ENCODE measurements around the gene CTNND2.
A peak's percentile ranks its signal among the peaks of the same experiment; 100 is the strongest.
"Not testable (repeated sequence)": the region's sequence is repeated elsewhere in the genome, so short reads cannot be mapped to it uniquely, and the experiment has no call there.

CTNND2 gene

DNA sequence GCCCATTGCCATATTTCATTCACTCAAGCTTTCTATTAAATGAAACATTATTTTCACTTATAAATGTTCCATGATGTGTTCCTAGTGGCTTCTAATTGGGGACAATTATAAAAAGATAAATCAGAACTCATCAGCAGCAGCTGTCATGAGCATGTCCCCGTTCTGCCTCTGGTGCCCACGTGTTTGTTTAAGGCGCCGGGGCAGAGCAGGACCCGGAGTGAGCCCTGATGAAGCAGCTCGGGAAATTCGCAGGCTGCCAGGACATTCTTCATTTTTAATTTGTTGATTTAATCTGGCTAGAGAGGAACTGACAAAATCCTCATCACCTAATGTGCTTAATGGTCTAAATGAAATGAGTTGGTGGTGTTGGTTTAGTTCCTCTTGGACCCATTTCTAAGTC, 475.0 kb downstream of the CTNND2 start:
- DNase-seq = no peak

DNA sequence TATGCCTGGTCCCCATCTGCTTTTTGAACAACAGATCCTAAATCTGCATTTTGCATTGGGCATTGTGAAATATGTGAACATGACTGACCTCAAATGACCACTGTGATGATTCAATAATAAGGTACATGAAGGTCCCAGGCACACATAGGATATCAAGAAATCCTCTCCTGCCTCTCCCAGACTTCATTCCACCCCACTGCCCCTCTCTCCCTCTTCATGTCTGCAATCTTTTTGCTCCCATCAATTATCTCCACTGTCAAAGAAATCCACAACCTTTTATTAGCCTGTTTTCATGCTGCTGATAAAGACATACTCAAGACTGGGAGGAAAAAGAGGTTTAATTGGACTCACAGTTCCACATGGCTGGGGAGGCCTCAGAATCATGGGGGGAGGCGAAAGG, 476.7 kb downstream of the CTNND2 start:
- no peak for DNase-seq

DNA sequence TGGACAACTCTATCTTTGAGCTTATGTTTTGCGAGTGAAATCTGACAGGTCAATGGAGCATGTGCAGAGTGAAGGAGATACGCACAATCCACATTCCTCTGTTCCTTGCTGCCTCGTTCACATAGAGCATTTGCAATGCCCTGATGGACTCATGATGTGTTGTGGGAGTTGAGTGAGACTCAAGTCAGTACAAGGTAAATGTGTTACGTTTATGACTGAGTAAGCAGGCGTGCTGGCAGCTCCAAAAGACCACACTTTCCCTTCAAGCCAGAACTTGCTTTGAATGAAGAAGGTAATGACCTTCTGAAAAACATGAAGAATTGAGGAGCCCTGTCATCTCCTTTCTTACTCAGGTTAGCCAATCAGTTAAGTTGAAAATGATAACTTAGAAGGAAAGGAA, 477.8 kb downstream of the CTNND2 start:
- no peak for DNase-seq

DNA sequence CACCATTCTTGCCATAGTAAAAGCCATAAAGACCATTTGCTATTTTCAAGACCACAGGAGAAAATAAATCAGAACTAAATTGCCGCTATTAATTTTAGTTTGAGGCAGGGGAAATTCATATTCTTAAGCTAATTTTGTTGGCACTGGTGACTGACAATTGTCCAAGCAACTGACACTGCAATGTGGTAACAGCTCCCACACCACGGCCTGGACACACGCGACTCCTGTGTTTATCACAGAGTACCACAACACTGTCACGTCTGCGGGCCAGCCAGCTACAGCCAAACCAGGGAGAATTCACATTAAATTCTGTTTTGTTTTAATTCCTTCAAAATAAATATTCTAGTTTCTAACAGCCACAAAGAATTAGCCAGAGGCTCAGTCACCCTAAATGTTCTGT, 481.9 kb downstream of the CTNND2 start:
- no peak for DNase-seq

DNA sequence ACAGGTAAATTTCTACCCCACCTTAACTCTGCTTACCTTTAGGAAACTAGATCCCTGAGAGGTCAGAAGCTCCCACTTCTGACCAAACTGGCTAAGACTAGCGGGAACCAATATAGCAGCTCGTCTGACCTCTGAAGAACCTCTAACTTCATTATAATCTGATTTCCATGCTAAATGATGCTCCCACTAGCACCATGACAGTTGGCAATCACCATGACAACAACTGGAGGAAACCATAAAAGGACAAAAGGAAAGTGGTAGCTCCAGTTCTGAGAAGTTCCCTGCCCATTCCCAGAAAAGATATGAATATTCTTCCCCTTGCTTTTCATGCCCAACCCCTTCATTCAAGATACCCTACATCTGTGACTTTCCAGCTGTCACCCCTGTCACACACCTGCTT, 483.3 kb downstream of the CTNND2 start:
- no peak for DNase-seq

DNA sequence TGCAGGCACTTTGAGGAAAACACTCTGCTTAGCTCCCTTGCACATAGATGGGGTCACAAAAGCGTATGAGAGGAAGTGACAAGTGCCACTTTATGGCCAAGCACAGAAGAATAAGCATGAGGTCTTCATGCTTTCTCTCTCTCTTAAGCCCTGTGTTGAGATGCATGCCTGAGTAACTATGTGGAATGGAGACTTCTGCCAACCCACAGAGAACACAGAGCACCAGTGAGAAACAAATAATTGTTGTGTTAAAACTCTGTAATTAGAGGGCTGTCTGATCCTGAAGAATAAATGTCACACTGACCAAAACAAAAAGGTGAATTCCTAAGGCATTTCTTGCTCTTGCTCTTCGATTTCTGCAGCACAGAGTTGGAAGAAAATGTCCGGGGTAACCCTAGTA, 488.5 kb downstream of the CTNND2 start:
- no peak for DNase-seq

DNA sequence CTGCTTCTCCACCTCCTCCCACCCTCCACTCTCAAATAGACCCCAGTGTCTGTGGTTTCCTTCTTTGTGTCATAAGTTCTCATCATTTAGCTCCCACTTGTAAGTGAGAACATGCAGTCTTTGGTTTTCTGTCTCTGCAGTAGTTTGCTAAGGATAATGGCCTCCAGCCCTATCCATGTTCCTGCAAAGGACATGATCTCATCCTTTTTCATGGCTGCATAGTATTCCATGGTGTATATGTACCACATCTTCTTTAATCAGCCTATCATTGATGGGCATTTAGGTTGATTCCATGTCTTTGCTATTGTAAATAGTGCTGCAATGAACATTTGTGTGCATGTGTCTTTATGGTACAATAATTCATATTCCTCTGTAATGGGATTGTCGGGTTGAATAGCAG, 489.5 kb downstream of the CTNND2 start:
- not testable (repeated sequence) for DNase-seq

DNA sequence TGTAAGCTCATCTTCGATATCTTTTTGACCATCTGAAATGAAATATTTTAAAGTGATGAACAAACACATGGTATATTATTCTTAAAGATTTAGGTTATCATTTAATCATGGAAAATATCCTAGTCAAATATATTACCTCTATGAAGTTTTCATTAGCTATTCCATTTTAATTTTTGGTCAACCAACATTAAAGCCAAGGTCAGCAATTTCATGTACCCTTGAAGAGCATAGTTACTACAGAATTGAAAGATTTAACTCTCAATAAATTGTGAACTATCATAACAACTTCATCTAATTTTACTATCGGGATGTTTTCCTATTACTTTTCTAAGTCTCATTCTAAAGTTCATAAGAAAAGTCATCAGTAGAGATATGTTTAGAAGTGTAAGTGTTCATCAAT, 492.6 kb downstream of the CTNND2 start:
- DNase-seq = no peak

DNA sequence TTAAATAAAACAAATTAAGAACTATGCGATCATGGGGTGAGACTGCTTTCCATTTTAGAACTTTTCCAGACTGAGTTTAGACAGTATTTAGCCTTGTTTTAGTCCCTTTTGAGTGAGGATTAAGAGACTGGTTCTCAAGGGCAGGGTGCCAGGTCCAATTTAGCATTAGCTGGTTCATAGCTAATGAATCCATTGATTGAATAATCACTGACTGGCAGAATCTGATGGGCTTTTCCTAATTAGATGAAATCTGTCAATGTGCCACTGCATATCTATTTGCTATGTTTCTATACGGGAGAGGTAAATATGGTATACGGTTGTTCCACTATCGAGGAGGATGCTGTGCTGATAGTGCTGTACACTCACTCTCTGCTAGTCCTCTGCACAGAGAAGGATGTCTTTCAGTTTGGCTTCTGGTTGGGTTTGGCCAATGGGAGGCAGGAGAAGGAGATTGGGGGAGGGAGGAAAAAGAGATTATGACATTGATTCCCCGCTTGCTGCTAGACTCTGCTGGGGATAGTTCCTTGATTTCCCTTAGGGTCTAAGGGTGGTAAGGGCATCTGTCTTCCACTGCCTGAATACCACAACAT, 496.6 kb downstream of the CTNND2 start:
- DNase-seq = no peak

DNA sequence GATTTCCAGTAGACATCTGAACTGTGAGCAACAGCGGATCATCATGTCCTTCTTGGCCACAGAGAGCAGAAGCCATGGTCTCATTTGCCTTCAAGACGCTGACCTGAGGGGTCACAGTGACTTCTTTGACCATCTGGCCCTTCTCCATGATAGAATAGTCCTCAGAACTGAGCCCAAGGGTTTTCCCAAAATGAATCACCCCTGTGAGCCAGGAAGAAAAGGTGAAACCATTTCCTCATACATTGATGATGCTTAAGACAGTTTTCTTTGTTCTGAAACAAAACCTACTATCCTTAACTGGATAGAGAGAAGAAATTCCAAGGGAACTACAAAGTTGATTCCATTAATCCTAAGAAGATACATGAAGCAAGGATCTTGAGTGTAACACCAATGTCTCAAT, 503.9 kb downstream of the CTNND2 start:
- no peak for DNase-seq

DNA sequence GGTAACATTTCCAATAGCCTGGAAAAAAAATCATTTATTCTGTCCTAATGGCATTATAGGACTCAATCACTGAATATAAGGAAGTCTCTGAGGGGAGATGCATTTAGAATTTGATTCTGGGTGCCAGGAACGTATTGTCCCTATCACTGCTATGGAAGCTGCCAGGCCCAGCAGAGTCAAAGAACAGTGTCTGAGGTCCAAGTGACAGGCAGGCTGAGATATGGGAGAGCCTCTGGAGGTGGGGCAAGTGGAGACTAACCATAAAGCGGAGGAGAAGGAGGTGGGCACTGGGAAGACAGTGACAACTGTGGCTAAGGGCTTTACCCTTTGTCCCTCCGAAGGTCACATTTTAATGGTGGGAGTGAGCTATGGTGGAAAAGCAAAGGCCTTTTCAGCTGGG, 505.5 kb downstream of the CTNND2 start:
- no peak for DNase-seq

DNA sequence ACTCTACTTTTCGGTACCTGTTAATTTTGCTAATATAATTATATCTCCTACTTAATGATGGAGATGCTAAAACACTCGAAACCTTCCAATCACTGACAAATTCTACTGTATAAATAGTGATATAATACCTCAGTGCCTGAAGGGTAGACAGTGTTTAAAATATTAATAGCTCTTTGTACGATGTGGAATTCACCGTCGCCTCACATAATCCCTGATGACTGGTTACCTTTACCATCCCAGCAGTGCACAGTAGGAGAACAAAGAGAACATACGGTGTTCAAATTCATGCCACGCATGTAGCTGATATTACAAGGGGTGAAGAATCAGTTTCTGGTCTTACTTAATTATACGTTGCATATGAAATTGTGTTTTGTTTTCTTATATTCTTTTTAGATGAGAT, 506.7 kb downstream of the CTNND2 start:
- DNase-seq = no peak

DNA sequence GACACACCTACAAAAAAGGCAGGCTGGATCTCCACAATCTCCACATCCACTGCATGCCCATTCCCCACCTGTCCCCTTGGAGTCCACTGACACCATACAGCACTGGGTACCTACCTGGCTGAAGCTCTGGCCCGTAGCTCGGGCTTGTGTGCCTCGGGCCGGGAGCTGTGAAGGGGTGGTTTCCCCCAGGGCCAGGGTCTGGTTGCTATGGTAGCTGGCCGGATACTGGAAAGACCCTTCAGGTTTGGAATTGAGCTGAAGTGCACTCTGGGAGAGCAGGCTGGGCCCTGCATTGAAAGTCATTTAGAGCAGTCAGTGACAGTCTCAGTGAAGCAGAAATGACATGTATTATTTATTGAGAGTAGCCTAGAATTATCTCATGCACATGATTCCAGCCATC, 507.3 kb downstream of the CTNND2 start:
- no peak for DNase-seq

DNA sequence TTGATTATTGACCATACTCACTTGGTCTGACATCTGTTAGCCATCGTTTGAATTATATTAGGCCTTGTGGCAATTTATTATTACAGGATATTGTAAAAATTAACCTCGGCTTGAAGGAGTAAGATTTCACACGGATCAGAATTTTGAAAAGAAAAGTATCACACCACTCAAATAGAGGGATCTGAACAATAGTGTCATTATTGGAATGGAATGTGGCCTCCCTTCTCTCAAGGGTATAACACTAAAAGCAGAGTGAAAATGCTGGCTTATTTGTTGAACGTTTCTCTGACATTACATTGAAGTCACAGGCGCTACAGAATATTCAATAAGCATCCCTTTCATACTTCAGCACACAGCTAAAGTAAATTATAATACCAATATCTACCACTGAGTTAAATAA, 509.3 kb downstream of the CTNND2 start:
- no peak for DNase-seq

DNA sequence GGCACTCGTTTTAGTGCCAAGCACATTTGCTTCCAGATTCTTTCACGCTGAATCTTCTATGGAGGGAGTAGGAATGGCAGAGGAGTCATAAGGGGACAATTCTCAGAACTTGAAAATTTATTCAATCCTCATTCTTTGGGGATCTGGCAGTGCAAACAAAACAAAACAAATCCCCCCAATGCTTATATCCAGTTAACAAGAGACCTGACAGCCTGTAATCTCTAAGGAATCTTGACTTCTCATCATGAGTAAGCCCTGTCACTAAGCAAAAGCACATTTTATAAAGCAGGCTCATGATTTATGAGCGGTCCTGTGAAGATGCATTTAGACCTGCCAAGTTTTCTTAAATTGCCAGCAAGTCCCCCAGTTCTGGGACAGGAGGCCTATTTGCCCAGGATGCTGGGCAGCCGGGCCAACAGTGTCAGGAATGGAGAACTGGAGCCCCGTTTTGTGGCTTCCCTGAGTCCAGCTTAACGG, 513.9 kb downstream of the CTNND2 start:
- DNase-seq = no peak

DNA sequence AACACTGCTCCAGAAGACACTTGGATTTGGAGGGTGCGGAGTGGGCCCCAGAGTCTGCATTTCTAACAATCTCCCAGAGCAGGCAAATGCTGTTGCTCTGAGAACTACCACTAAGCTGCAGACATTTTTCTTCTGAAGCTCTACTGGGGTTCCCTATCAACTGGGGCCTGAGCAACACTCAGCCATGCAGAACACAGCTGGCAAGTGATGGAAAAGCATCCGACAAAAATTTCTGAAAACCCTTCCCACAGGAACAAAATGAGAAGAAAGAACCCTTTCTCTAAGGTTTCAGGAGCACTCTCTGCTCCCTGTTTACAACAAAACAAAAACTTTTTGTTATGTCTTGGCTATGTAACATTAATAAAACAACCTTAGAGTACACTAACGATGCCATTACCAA, 516.9 kb downstream of the CTNND2 start:
- DNase-seq = no peak

DNA sequence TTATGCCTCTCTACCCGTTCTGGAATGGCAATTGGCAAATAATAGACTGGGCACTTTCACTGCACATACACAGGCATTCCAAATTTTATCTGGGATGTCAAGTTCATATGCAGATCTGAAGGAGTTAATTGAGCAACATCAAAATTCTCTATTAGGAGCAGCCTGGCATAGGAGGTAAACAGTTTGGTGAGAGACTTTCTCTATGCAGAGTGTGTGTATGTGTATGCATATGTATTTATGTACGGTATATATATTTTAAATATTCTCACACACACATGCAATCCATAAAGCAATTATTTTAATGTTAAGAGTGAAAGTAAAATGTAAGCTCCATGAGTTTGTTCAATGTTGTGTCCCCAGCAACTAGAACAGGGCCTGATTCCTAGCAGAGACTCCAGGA, 517.8 kb downstream of the CTNND2 start:
- DNase-seq = no peak

DNA sequence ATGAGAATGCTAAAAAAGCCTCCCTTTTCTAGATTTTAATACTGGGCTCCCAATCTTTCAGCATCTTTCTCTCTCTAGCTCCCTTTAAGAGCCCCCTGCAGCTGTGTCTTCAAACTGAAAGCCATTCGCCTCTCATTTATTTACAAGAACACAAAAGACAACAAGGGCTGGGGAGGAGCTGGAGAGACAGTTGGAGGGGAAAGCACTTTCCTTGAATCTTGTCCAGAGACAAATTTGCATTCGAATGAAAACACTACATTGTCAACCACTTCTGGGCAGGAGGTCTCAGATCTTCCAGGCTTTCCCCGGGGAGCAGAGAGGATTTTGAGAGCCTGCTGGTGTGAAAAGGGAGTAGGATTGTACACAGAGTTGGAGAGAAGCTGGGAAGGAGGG, 518.3 kb downstream of the CTNND2 start:
- no peak for DNase-seq

DNA sequence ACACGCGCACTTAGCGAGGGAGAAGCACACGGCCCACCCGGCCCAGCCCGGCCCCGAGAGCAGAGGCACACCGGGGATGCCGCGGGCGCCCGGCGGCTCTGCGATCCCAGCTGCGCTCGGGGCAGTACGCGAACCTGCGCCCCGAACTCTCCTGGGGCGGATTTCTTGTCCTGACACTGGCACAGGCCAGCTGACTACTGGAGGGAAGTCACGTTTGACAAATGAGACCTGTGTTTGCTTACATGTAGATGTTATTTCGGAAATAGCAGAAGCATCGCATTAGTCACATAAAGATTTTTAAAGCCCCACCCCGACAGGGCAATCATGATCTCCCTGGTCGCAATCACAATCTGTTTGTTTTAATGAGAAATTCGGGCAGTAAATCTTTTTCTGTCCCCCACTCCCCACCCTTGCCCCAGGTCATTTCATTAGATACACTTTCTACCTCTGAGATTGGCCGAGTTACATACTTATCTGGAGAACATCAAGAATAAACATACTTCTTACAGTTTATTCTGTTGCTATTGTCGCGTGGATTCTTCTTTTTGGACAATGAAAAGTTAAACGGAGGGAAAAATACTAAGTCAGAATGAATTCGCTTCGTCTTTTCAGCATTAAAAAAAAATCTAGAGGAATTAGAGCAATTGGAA, 518.9 kb downstream of the CTNND2 start:
- DNase-seq = no peak

DNA sequence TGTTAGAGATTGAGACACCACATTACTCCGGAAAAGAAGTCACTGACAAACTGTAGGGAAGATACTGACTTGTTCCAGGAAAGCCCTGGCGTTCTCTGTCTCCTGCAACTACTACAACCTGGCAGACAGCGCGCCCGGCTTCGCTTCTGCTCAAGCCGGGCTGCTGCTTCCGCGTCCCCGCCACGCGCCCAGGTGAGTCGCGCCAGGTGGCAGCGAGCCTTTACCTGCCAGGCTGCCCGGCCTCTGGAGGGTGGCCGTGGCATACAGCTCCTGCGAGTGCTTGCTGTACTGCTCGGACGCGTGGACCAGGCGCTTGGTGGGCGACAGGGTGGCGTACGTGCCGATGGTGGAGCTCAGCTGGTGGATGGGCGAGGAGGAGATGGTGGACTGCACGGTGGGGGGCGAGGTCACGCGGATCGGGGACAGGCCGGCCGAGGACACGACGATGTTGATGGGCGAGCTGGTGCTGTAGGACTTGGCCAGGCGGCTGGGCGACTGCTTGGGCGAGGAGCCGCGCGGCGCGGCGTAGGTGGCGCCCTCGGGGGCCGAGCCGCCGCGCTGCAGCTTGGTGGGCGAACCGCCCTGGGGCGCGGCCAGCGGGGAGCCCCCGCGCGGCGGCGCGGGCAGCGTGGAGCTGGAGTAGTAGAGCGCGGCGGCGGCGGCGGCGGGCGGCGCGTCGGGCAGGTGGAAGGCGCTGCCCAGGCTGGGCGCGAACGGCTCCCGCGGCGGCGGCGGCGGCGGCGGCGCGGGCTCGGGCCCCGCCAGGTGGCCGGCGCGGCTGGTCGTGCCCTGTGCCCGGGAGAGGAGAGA, 519.6 kb downstream of the CTNND2 start:
- peak in 2 of 4 experiments; percentile 2 to 14 for DNase-seq

DNA sequence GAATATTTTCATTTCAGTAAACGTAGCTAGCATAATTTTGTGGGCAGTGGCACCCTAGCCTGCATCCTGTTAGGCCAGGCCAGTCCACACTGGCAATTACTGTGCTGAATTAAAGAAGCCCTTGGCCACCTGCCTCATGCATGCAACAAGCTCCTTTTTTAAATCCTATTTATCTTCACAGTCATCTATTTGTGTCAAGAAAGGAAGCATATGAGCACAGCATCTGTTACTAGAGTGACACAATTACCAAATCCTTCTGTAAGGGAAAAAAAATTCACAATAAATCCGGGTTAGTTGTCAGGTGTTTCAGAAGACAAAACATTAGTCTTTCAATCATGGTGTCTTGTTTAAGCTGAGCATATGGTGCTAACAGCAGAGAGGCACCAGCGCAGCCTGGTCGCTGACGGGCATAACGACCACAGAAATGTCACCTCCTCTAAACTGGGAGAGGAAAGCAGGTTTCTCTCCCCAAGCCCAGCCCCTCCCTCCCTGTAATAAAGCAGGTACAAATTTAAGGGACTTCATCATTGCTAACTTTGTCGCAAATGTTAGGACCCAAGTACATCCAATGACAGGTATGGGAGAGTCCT, 520.6 kb downstream of the CTNND2 start:
- no peak for DNase-seq

DNA sequence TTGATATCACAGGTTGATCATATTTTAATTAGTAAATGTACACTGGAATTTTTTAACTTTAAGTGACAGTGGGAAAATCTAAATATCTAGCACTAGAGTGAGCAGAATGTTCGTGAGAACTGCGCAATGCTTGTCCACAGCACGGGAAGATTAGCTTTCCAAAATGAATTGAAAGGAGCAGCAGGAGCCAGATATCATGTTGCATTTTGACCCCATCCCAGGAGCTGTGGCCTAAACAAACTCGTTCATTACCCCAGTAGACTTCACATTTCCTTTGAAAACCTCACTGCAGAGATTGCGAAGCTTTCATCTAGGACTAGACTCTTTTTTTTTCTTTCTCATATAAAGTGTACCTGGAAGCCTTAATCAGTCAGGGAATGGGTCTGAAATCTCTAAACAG, 525.8 kb downstream of the CTNND2 start:
- no peak for DNase-seq

DNA sequence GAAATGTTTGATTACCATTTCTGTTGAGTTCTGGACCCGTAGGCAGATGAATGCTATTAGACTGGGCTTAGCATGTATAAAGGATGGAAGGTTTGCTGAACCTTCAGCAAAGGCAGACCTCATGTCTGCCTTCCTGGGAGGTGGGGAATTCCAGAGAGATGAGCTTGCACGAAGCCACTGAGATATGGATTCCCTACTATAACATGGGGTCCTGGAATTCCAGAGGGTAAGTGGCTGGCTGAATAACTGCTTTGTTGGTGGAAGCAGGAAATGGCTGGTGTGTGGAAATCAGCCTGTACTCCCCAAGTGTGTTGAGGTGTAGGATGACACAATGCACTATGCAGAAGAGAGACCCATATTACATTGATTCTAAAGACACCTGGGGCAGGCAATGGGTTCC, 526.4 kb downstream of the CTNND2 start:
- no peak for DNase-seq

DNA sequence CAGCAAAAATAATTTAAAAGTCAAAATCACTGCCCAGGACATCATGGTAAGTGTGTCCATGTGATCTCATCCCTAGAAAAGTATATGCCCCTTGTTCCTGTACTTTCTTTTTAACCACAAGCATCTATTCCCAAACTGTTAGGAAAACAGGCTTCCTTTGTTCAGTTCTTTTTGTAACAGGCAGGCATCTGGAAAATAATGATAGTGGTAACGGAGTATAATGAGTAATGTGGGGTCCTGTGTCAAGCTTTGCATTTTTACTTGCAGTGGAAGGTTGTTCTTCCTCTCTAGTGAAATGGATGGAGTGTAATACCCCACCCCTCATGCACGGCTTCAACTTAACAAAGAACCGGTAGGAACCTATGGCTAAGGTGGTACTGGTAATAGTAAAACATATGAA, 532.1 kb downstream of the CTNND2 start:
- no peak for DNase-seq

Data from activated CD4-positive, CD25-positive, alpha-beta regulatory T cell (primary cell).